GM13976 (cell line): ENCODE results near the gene CRADD.

Experiments
- DNase-seq: peaks from one replicate; pipeline ENCODE4 v3.0.0; 2012; ENCODE audit warnings: low spot score
- in situ Hi-C: fragments of 300-500 bp; cut with MboI; formaldehyde crosslinking; loops from one replicate; pipeline ENCODE4 v1.12.0; 2022; ENCODE audit warnings: low sequenced_read_pairs, mixed read lengths, inconsistent platforms; ENCODE audit not compliant: unreplicated experiment
- TF ChIP-seq, protein P1 (sequence below): IDR thresholded peaks from 2 replicates; pipeline ENCODE4 v1.5.1; 2012; ENCODE audit warnings: borderline replicate concordance, mild to moderate bottlenecking; ENCODE audit not compliant: insufficient read depth; ENCODE audit errors: extremely low read depth, missing control alignments, control extremely low read depth

Gene CRADD

DNA sequence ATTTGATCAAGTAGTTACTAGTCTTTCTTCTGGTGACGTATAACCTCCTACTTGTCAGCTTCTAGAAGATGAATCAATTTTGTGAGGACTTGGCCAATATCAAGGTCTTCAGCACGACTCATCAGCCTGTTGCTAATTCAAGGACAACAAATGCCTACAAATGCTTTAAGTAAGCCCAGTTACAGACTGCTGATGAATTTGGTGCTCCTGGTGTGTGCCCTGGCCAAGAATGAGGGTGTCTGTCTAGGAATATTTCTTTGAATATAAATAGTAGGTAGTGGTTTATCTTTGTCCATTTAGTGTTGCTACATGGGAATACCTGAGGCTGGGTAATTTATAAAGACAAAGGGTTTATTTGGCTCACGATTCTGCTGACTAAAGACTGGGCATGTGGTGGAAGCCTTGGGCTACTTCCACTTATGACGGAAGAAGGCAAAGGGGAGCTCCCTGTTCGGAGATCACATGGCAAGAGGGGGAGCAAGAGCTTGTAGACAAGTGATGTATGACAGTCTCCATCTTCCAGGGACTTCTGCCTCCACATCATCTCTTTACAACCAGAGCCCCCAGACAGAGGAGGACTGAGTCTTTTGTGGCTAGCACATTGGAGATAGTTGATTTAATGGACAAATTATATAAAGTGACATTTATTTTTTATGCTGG lies 180.2 kb downstream of the CRADD start:
- DNase-seq: no peak
- TF ChIP-seq, protein P1, sequence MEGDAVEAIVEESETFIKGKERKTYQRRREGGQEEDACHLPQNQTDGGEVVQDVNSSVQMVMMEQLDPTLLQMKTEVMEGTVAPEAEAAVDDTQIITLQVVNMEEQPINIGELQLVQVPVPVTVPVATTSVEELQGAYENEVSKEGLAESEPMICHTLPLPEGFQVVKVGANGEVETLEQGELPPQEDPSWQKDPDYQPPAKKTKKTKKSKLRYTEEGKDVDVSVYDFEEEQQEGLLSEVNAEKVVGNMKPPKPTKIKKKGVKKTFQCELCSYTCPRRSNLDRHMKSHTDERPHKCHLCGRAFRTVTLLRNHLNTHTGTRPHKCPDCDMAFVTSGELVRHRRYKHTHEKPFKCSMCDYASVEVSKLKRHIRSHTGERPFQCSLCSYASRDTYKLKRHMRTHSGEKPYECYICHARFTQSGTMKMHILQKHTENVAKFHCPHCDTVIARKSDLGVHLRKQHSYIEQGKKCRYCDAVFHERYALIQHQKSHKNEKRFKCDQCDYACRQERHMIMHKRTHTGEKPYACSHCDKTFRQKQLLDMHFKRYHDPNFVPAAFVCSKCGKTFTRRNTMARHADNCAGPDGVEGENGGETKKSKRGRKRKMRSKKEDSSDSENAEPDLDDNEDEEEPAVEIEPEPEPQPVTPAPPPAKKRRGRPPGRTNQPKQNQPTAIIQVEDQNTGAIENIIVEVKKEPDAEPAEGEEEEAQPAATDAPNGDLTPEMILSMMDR: no peak
- in situ Hi-C loops: no loop called here

GRCh38 chr12:93857991-93858447 lies 180.8 kb downstream of the CRADD start:
- TF ChIP-seq, protein P1: no peak
- DNase-seq: no peak
- in situ Hi-C loops: no loop called here

DNA sequence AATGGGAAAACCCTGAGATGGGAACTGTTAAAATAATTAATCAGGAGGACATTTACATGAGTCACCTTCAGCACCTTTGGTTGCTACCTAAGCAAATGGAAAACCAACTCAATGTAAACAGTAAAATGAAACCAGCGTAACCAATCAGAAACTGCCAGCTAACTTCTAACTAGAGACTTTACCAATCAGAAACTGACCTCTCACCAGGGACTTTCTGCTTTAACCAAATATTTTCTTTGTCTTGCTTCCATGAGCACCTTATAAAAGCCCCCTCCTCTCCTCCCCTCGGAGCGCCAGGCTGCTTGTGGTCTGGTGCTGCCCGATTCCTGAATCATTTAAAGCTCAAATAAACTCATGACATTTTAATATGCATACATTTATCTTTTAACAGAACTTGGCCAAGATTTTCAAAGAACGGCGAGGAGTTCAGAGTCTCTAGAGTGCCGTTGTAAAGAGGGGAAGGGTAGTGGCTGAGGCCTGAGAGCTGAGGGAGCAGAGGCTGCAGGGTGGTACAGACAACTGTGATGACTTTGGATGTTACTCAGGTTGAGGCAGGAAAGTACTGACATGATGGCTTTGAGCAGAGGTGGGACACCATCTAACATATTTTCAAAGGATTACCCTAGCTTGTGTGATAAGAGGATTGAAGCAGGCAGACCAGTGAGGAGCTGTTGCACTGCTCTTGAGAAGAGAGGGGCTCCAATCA lies 183.6 kb downstream of the CRADD start:
- no peak for DNase-seq
- in situ Hi-C loops: no loop called here
- TF ChIP-seq, protein P1: no peak

DNA sequence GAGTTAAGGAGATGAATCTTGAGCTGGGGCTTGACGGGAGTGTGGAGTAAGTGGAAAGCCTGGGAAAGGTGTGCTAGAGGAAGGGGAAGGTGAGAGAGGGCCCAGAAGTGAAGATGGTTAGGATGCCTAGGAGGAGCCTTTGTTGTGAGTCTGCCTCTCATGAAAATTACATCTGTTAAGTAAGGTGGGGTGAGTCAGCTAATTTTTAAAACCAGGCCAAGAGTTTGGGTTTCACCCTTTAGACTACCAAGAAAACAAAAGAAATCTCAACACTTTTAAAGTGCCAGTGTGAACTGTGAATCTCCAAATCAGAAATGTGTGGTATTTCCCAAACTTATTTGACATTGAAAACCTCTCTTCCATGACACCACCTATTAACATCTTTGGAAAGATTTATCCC lies 185.2 kb downstream of the CRADD start:
- no peak for DNase-seq
- in situ Hi-C loops: no loop called here
- TF ChIP-seq, protein P1: no peak

GRCh38 chr12:93865751-93866150 lies 188.6 kb downstream of the CRADD start:
- no peak for DNase-seq
- TF ChIP-seq, protein P1: no peak
- in situ Hi-C loops: no loop called here

- TF ChIP-seq, protein P1: no peak
- in situ Hi-C loops: no loop called here
- DNase-seq: no peak
Observed at GRCh38 chr12:93868771-93869170, 191.6 kb downstream of the CRADD start.
